HUES6 (cell line): Measurements from ENCODE around the gene GNB1.
A peak's percentile ranks its signal among the peaks of the same experiment; 100 is the strongest.

Experiments used
- H3K27ac ChIP-seq: 2 replicates; pipeline ENCODE4 v1.7.0; 2013; ENCODE audit warnings: low read depth, mild to moderate bottlenecking, low read length, inconsistent platforms
- H3K27me3 ChIP-seq: 2 replicates; pipeline ENCODE4 v1.6.1; 2013; ENCODE audit warnings: low read length; ENCODE audit not compliant: control insufficient read depth, insufficient read depth
- H3K36me3 ChIP-seq: 2 replicates; pipeline ENCODE4 v1.6.1; 2013; ENCODE audit warnings: low read length; ENCODE audit not compliant: control insufficient read depth, insufficient read depth
- H3K4me1 ChIP-seq: 2 replicates; pipeline ENCODE4 v1.6.1; 2013; ENCODE audit warnings: low read length; ENCODE audit not compliant: control insufficient read depth, insufficient read depth
- H3K4me3 ChIP-seq: 2 replicates; pipeline ENCODE4 v1.5.1; 2013; ENCODE audit warnings: low read depth, low read length
- H3K9ac ChIP-seq: one replicate; pipeline ENCODE4 v1.6.1; 2013; ENCODE audit warnings: mild to moderate bottlenecking, low read length
- H3K9me3 ChIP-seq: 2 replicates; pipeline ENCODE4 v1.6.1; 2013; ENCODE audit warnings: low read depth, low read length; ENCODE audit not compliant: control insufficient read depth, insufficient read depth

The GNB1 gene

DNA sequence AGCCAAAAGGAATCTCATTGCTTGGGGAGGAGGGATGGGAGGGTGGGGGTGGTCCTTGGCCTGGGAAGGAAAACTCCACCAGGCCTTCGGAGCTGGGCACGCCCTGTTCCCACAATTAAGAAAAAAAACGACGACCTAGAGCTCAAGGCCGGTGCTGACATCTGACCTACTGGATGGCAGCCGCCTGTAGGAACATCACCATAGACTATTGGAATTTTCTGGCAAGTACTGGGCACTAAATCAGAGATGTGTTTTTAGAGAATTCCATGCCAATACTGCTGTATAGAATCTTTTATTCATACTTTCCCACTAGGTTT is 113.3 kb downstream of the GNB1 start:
- H3K36me3 ChIP-seq: peaks cover 2% of the 10 kb centered on the region
- H3K4me1 ChIP-seq: peaks cover 47% of the 10 kb centered on the region
- H3K4me3 ChIP-seq: peak overlapping the region; percentile 95
- H3K27ac ChIP-seq: peak overlapping the region; percentile 31; the same call in 1 of the 2 replicates
- no peaks in the 10 kb centered on the region for H3K9me3 ChIP-seq
- H3K27me3 ChIP-seq: peaks cover 4% of the 10 kb centered on the region; the same call in 1 of the 2 replicates
- peak overlapping the region; percentile 90 for H3K9ac ChIP-seq

DNA sequence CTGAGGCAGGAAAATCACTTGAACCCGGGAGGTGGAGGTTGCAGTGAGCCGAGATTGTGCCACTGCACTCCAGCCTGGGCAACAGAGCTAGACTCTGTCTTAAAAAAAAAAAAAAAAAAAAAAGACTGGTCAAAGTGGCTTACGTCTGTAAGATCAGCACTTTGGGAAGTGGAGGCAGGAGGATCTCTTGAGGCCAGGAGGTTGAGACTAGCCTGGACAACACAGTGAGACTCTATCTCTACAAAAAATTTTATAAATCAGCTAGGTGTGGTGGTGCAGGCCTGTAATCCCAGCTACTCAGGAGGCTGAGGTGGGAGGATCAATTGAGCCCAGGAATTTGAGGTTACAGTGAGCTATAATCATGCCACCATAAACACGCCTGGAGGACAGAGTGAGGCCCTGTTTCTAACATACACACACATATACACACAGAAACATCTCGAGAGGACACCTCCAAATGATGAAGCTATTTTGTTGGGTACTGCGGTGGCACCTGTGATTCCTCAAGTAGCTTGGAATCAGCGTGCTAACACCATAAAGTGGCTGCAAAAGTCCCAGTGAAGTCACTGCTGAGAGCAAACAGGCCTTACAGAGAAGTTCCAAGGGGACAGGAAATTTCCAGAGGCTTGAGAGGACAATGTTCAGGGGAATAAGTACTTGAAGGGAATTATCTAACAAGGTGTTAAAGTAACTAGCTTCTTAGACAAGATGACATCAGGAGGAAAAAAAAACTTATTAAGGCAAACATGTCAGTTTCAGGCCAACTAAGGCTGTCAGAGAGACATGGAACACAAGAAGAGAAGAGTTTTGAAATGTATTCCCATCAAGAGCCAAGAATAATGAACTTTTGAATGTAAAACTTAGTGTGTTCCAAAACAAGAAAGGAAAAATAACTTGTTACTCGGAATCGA is 114.0 kb downstream of the GNB1 start:
- Histone ChIP-seq H3K4me1 (peaks cover 42% of the 10 kb centered on the region), H3K27me3 (peaks cover 4% of the 10 kb centered on the region; the same call in 1 of the 2 replicates), H3K36me3 (peaks cover 8% of the 10 kb centered on the region), H3K9ac (no peak overlapping the region), H3K4me3 (peak overlapping the region; percentile 95), H3K9me3 (no peaks in the 10 kb centered on the region), H3K27ac (no peak overlapping the region)

DNA sequence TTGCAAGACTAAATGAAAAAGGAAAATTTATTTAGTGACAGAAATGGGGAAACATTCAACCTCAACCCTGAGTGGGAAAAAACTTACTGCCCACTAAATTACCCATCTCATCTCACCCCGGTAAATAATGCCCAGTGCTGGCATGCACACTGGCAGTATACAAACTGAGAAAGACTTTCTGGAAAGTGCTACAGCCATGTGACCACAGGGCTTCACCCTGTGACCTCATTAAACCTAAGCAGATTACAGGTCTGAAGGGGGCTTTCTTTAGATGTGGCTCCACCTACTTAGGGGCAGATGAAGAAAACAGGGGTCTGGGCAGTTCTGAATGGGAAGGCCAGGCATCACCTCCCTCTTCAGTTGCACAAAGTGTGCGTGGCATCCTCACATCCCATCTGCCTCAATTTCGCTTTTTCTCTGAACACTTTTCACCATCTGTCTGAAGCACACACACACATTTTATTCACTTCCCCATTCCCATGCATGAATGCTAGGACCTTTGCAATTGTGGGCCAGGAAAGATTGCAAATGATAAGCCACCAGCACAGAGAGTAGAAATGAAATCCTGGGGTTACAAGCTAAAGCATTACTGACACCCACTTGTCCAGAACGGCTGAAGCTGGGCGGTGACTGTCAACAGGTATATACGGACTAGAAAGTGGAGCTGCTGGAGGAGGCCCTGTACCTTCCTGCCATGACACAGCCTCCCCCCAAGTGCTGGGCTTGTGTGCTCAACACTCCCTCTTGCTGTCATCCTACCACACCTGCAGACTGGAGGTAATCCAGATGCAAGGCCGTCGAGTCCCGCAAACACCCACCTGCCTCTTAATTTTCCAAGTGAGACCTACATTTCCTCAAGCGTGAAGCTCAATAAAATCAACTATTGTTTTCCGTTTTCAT is 115.3 kb downstream of the GNB1 start:
- H3K27me3 ChIP-seq: peaks cover 4% of the 10 kb centered on the region; the same call in 1 of the 2 replicates
- H3K36me3 ChIP-seq: peaks cover 15% of the 10 kb centered on the region
- H3K9ac ChIP-seq: no peak overlapping the region
- H3K4me1 ChIP-seq: peaks cover 29% of the 10 kb centered on the region
- H3K4me3 ChIP-seq: no peak overlapping the region
- H3K9me3 ChIP-seq: peaks cover 5% of the 10 kb centered on the region; the same call in 1 of the 2 replicates
- no peak overlapping the region for H3K27ac ChIP-seq

DNA sequence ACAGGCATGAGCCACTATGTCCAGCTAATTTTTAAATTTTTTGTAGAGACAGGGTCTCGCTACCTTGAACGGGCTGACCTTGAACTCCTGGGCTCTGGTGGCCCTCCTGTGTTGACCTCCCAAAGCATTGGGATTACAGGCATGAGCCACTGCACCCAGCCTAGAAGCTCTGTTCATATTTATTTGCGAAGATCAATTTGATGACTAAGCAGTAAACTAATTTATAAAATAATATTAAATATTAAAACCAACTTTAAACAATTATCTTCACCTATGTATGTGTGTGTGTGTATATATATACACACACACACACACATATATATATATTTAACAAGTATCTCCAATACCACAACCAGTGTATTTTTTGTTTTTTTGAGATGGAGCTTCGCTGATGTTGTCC is 117.0 kb downstream of the GNB1 start:
- H3K9me3 ChIP-seq: peaks cover 5% of the 10 kb centered on the region; the same call in 1 of the 2 replicates
- H3K4me3 ChIP-seq: no peak overlapping the region
- peaks cover under 1% of the 10 kb centered on the region; the same call in 1 of the 2 replicates for H3K27me3 ChIP-seq
- H3K36me3 ChIP-seq: peaks cover 18% of the 10 kb centered on the region
- H3K4me1 ChIP-seq: peaks cover 16% of the 10 kb centered on the region; the same call in 1 of the 2 replicates
- H3K27ac ChIP-seq: no peak overlapping the region
- H3K9ac ChIP-seq: no peak overlapping the region

DNA sequence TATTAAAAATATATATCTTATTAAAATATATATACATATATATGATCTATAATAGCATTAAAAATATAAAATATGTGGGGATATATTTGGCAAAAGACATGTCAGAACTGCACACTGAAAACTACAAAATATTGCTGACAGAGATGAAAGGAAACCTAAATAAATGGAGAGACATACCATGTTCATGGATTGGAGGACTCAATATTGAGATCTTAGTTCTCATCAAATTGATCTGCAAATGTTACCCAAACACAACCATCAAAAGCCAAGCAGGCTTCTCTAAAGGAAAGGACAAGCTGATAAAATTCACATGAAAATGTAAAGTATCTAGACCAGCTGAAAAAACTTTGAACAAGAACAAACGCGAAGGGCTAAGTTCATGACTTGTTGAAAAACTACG is 119.8 kb downstream of the GNB1 start:
- peaks cover 5% of the 10 kb centered on the region; the same call in 1 of the 2 replicates for H3K9me3 ChIP-seq
- H3K36me3 ChIP-seq: peaks cover 39% of the 10 kb centered on the region

DNA sequence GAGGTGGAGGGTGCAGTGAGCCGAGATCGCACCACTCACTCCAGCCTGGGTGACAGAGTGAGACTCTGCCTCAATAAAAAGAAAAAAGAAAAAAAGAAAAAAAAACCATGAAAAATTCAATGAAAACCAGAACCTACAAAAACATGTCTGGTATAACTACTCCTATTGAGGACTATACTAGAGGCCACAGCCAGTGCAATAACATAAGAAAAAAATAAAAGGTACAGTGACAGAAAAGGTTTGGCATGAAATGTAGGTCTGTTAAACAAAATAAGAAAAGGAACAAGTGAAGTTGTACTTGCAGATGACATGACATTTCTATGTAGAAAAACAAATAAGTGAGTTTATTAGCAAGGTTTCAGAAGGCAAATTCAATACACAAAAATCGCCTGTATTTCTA is 120.8 kb downstream of the GNB1 start:
- Histone ChIP-seq H3K4me3 (no peak overlapping the region), H3K27me3 (no peaks in the 10 kb centered on the region), H3K9ac (no peak overlapping the region), H3K4me1 (no peaks in the 10 kb centered on the region), H3K9me3 (peaks cover 5% of the 10 kb centered on the region; the same call in 1 of the 2 replicates), H3K27ac (no peak overlapping the region), H3K36me3 (peaks cover 45% of the 10 kb centered on the region)

More for the DNA sequence above, 119.8 kb downstream of the GNB1 start:
- H3K27ac ChIP-seq: no peak overlapping the region
- no peaks in the 10 kb centered on the region for H3K27me3 ChIP-seq
- no peak overlapping the region for H3K4me3 ChIP-seq
- peaks cover 9% of the 10 kb centered on the region; the same call in 1 of the 2 replicates for H3K4me1 ChIP-seq
- H3K9ac ChIP-seq: no peak overlapping the region

DNA sequence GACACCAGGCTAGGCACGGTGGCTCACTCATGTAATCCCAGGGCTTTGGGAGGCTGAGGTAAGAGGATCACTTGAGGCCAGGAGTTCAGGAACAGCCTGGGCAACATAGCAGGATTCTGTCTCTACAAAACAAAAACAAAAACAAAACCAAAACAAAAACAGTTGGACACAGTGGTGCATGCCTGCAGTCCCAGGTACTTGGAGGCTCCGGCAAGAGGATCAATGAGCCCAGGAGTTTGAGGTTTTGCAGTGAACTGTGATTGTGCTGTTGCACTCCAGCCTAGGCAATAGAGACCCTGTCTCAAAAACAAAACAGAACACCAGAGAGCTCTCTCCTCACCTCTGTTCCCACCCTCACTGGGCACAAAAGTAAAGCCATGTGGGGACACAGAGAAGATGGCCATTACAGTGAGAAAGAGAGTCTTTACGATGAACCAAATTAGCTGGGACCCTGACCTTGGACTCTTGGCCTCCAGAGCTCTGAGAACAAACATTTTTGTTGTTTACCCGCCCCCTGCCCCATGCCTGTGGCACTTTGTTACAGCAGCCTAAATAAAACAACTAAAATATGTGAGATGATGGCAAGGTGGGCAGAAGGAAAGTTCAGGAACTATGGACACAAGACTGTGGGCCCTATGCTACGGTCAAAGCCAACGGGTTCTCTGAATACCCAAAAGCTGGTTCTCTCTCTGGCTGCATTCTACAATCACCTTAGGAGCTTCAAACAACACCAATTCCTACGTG is 122.5 kb downstream of the GNB1 start:
- Histone ChIP-seq H3K9ac (no peak overlapping the region), H3K9me3 (peaks cover 5% of the 10 kb centered on the region; the same call in 1 of the 2 replicates), H3K27me3 (no peaks in the 10 kb centered on the region), H3K4me1 (no peaks in the 10 kb centered on the region), H3K36me3 (peaks cover 60% of the 10 kb centered on the region), H3K27ac (no peak overlapping the region), H3K4me3 (no peak overlapping the region)

DNA sequence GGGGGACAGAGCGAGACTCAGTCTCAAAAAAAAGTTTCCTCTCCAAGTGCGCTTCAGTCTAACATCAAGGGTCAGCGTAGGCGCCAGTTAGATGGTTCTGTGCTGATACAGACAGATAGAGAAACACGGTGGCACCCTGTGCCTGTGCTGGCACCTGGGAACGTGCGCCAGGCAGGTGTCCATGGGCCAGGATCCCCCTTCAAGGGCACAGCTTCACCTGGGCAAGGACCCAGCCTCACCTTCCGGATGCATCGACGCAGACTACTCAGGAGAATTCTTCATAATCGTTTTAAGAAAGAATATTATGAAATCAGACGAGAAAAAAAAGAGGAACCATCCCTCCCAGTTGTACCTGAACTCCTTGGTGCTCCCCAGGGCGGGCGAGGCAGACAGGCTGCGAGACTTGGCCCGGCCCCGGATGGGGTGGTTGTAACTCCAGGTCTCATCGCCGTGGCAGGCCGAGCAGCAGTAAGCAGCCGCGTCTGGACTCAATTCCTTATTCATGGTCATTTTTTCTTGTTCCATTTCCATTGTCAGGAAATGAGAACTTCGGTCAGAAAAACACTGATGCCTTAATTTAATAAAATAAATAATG is 125.9 kb downstream of the GNB1 start:
- Histone ChIP-seq H3K9me3 (no peaks in the 10 kb centered on the region), H3K36me3 (peaks cover 76% of the 10 kb centered on the region), H3K4me3 (no peak overlapping the region), H3K4me1 (no peaks in the 10 kb centered on the region), H3K27ac (no peak overlapping the region), H3K9ac (no peak overlapping the region), H3K27me3 (no peaks in the 10 kb centered on the region)

DNA sequence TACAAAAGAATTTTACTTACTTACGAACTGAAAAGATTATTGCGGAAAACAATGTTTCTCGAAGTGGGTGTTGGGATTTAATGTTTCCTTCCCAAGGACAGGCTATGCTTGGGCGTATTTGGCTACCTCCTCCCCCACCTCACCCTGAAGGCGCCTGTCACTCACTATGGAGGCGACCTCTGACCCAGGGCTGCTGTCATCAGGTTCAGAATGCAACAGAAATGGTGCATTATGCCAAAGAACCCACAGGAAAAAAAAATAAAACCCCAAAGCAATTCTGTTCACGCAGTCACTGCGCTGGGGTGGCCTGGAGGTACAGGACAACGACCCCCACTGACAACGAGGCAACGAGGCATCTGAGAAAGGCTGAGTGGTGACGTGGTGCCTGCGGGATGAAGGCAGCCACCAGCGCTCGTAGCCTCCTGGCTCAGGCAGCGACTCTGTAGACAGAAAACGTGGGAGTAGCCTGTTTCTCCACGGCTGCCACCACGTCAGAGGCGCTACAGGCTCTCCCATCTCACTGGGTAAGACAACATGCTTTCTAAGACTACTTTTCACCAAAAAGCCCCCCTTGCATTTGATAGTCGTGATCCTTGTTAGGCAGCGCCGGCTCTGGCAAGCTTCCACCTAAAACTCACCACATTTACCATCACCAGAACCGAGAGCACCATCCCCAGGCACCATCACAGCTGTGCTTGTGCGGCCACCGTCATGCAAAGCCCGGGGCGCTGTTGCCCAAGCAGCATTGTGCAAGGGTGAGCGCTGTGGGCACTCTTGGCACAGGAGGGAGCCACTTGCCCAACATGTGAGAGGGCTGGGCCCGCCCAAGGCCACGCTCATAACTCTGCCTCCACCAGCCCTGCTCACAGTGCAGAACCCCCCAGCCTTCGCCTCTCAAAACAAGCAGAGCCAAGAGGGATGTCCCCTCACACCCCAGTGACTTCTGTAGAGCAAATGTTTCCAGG is 126.9 kb downstream of the GNB1 start:
- Histone ChIP-seq H3K9me3 (no peaks in the 10 kb centered on the region), H3K9ac (no peak overlapping the region), H3K4me1 (no peaks in the 10 kb centered on the region), H3K36me3 (peaks cover 84% of the 10 kb centered on the region), H3K27ac (no peak overlapping the region), H3K27me3 (no peaks in the 10 kb centered on the region), H3K4me3 (no peak overlapping the region)
